GM19099 (cell line): ENCODE measurements around the gene SLC44A2.

Experiments
- POLR2A ChIP-seq: IDR thresholded peaks from 3 replicates; pipeline ENCODE4 v1.6.1; 2011; ENCODE audit warnings: low read depth; ENCODE audit not compliant: insufficient read length; ENCODE audit errors: extremely low read depth

SLC44A2 gene

DNA sequence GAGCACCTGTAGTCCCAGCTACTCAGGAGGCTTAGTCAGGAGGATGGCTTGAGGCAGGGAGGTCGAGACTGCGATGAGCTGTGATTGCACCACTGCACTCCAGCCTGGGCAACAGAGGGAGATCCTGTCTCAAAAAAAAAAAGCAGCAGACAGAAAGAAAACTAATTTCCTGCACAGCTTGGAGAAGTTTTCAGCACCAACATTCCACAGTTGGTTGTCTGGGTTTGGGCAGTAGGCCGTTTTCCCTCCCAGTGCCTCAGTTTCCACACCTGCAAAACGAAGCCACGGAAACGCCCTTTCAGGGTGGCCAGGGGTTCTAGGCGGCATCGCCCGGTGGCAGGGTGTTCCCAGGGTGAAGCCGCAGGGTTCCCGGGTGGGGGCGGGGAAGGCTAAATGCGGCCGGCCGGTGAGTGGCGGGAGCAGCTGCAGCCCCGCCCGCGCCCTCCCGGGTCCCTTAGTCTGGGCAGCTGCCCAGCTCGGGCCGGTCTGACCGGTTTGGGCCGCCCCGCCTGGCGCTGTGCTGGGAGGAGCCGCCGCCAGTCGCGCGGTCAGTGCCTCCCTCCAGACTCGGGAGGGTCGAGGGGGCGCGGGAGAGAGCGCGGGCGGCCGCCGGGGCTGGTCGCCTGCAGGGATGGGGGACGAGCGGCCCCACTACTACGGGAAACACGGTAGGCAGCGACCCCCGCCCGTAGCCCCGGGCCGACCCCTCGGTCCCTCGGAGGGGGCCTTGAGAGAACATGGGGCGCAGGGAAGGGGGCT lies at the start of gene SLC44A2:
TSS of gene SLC44A2 (plus strand) at position 551 of the 759 bp plus-strand sequence. CDS start at position 632, 81 bp downstream.
- TF ChIP-seq POLR2A = no peak

DNA sequence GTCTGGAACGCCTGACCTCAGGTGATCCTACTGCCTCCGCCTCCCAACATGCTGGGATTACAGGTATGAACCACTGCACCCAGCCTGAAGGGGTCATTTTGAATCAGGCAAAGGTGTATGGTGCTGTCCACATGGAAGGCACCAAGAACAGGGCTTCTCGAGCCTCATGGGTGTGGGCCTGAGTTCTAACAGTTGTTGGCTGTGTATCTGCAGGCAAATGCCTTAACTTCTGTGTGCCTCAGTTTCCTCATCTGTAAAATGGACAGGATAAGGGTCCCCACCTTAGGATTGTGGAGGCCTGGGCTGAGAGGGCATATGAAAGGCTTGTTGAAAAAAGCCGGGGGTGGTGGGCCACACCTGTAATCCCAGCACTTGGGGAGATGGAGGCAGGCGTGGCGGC lies 47.4 kb upstream of the SLC44A2 start:
- TF ChIP-seq POLR2A = no peak

DNA sequence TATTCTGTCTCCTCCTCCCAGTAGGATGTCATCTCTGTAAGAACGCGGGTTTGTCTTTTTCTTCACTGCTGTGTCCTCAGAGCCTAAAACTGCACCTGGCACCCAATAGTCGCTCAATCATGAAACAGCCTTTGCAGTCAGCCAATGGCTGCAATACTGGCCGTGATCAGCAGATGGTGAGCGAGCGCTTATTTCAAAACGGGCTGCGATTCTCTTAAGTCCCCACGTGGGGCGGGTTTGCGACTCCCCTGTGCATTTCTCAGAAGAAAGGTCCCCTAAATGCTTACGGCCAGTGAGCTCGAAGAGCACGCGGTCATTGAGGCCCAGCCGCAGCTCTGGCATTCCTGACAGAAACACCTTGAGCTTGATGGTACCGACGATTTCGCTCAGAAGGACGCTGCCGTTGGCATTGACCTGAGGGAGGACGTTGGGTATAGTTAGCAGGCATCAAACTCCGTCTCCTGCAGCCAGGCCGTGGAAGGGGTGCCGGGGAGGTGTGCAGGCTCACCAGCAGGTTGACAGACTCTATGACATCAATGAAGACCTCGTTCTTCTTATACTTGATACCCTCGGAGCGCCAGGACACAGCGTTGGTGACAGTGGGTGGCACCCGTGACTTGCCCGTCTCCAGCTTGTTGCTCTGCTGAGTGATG lies 44.2 kb upstream of the SLC44A2 start:
- no peak for TF ChIP-seq POLR2A

DNA sequence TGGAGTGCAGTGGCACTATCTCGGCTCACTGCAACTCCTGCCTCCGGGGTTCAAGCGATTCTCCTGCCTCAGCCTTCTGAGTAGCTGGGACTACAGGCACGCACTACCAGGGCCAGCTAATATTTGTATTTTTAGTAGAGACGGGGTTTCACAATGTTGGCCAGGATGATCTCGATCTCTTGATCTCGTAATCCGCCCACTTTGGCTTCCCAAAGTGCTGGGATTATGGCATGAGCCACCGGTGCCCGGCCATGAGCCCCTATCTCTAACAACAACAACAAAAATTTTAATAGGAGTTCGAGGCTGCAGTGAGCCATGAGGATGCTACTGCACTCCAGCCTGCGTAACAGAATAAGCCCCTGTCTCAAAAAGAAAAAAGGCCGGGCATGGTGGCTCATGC lies 43.3 kb upstream of the SLC44A2 start:
- no peak for TF ChIP-seq POLR2A

DNA sequence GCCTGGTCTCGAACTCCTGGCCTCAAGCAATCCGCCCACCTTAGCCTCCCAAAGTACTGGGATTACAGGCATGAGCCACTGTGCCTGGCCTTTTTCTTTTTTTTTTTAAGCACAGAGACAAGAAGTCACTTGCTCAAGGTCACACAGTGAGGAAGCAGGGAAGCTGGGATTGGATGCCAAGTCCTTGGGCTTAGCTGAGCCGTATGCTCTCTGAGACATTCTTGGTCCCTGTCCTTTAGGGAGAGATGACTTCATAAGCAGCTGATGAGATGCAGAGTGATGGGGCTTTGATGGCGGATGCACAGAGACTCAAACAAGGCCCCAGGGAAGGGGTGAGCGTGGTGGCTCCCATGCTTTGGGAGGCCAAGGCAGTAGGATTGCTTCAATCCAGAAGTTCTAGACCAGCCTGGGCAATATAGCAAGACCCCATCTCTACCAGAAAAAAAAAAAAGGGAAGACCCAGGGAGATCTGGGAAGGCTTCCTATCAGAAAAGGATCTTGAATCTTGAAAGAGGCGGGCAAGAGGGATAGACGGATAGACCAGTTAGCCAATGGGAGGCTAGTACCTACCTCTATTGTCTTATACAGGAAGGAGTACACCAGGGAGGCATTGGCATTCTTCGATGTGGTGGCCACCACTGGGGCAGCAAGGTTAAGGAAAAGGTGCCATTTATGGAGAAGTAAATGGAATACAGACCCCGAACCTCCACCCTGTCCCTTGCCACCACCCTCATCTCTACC lies 42.1 kb upstream of the SLC44A2 start:
- no peak for TF ChIP-seq POLR2A

DNA sequence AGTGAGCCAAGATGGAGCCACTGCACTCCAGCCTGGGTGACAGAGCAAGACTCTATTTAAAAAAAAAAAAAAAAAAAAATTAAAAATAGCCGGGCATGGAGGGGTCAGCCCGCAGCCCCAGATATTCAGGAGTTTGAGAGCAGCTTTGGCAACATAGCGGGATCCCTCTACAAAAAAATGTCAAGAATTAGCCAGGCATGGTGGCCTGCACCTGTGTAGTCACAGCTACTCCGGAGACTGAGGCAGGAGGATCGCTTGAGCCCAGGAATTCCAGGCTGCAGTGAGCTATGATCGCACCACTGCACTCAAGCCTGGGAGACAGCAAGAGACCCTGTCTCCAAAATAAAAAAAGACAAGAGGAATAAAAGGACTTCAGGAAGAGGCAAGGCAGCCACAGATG lies 39.0 kb upstream of the SLC44A2 start:
- TF ChIP-seq POLR2A = no peak

DNA sequence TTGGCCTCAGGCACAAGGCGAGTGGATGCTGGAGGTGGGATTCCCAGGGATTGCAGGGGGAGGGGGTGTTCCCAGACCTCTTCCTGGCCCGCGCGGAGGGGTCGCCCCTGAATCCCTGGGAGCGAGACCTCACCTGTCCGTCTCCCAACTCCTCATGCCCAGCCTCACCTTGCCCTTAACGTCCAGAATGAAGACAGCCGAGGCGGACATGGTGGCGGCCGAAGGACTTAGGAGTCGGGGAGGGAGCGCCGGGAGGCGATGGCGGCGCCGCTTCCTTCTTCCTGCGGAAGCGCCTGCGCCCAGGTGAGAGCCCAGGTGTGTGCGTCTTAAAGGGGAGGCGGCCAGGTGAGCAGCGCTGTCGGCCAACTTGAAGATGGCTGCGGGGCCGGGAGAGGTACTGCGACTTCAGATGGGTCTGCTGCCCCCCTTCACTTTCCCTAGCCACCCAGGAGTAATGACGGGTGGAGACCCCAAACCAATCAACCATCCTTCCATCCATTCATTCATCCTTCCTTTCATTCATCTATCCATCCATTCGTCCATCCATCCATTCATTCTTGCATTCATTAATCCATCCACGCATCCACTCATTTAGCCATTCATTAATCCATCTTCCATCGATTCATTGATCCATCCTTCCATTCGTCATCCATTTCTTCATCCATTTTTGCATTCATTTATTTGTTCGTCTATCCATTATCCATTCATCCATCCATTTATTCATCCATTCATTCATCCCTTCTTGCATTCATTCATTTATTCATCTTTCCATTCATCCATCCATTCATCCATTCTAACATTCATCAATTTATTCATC lies 38.1 kb upstream of the SLC44A2 start, which contains the start of gene AP1M2:
TSS of gene AP1M2 (minus strand) at position 291 of the 817 bp plus-strand sequence. CDS start at position 210, 81 bp downstream.
- TF ChIP-seq POLR2A = no peak

DNA sequence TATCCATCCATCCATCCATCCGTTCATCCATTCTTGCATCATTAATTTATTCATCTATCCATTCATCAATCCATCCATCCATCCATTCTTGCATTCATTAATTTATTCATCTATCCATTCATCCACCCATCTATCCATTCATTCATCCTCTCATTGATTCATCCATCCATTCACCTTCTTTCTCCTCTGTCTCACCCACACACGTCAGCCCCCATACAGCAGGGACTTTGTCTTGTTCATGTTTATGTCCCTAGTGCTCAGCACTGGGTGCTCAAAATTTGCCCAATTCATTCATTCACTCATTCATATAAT lies 37.6 kb upstream of the SLC44A2 start:
- TF ChIP-seq POLR2A = no peak

DNA sequence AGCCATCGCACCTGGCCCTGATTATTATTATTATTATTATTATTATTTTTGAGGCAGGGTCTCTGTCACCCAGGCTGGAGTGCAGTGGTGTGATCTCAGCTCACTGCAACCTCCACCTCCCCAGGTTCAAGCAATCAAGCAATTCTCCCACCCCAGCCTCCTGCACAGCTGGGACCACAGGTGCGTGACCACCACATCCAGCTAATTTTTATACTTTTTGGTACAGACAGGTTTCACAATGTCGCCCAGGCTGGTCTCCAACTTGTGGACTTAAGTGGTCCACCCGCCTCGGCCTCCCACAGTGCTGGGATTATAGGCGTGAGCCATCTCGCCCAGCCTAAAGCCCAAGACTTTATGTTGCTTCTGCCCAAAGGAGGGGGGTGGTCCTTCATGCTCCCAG lies 32.2 kb upstream of the SLC44A2 start:
- TF ChIP-seq POLR2A = no peak

DNA sequence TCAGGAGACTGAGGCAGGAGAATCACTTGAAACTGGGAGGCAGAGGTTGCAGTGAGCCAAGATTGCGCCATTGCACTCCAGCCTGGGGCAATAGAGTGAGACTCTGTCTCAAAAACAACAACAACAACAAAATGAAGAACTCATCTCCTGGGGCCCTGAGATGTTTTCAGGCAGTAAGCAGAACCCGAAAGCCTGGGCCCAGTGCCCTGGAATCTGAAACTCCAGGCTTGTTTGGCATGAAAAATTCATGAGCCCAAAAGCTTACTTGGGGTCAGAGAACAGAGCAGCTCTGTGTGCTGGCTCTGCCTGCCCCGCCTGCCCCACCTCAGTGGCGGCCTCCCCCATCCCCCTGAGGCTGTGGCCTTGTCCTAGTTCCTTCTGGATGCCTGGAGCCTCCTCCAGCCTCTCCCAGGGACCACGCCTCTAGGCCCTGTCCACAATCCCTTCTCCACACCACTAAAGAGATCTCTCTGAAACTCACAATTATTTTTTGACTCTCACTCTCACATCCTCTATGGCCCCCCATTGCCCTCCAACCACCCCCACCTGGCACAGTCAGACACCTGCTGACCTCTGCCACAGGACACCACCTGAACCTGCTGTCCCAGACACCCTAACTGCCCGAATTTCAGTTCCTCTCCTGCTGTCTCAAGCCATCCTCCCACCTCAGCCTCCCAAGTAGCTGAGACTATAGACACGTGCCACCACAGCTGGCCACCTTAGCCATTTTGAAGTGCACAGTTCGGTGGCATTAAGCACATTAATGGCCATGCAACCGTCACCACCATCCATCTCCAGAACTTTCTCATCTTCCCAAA lies 31.3 kb upstream of the SLC44A2 start:
- TF ChIP-seq POLR2A = no peak

DNA sequence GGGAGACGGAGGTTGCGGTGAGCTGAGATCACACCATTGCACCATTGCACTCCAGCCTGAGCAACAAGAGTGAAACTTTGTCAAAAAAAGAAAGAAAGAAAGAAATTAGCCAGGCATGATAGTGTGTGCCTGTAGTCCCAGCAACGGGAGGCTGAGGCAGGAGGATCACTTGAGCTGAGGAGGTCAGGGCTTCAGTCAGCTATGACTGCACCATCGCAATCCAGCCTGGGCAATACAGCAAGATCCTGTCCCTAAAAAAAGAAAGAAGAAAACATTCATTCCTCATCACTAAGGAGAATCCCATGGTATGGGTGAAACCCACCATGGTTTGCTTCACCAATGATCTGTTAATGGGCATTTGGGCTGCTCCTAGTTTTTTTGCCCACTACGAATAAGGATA lies 25.2 kb upstream of the SLC44A2 start:
- TF ChIP-seq POLR2A = no peak

DNA sequence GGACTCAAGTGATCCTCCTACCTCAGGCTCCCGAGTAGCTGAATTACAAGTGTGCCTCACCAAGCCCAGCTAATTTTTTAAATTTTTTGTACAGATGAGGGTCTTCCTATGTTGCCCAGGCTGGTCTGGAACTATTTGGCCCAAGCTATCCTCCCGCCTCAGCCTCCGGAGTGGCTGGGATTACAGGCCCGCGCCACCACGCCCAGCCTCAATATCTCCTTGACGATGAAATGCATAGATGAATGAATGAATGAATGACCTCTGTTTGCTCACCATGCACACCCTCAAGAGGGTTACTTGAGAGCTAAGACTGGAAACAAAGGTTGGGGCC lies 23.4 kb upstream of the SLC44A2 start:
- no peak for TF ChIP-seq POLR2A

DNA sequence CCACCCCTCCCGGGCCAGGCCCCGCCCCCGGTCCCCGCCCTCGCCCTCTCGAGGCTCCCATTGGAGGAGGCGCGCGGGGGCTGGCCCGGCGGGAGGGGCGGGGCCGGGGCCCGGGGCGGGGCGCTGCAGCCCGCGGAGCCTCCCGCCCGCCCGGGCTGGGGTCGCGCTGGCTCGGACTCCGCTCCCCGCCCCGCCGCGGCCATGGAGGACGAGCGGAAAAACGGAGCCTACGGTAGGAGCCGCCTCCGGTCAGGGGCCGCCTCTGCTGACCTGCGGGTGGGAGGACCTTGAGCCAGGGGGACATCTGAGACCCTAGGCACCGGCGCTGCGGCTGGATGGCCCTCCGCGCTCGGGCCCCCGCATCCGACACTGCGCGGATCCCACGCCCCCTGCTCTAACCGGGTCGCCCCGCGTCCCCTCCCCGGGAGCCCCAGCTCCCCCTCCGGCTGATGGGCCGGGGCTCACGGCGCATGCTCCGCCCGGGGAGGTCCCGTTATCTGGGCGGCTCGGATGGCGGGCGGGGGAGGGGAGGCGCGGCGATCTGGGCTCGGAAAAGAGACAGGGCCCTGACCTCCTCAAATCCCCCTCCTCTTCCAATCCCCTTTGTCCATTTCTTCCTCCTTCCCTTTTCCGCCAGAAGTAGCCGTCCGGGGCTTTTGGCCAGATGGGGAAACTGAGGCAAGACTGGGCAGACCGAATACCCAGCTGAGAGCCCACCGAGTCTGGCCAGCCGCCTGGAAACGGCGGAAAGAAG lies 22.8 kb upstream of the SLC44A2 start:
- peak; percentile 69 for TF ChIP-seq POLR2A
